ENCODE data around the gene MAP3K20. TPM values are rescaled to one million over a fixed set of nuclear protein-coding genes. Genes with fewer than 3 reads are reported as not detected.

Gene MAP3K20
- total RNA-seq, 2 experiments from 2014 or later = 15.6 to 16.0 TPM

DNA sequence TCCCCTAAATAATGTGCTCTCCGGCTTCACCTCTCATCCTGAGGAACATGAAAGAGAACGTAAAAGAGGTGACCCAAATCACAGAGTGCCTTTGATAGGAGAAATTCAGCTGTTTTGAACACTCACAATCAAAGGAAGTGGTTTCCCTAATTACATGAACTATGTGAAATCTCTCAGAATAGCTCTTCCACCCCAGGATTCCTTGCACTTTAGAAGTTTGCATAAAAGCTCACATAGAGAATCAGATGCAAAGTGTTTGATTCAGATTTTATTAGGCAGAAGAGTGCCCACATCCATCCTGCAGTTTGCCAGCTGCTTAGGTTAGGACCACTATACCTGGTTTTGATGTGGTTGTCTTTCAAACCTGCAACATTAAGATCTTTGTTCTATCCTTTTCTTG is 61.0 kb downstream of the MAP3K20 start:
- Mint-ChIP-seq H3K27me3 (ENCODE audit: low read depth) (peaks cover 10% of the 10 kb centered on the region), H3K36me3 (ENCODE audit: low read depth) (peaks cover 21% of the 10 kb centered on the region), H3K27ac (peak overlapping the region; percentile 31), H3K4me3 (peak overlapping the region; percentile 11), H3K4me1 (ENCODE audit: low read depth) (peaks cover 53% of the 10 kb centered on the region), H3K9me3 (ENCODE audit: insufficient read depth) (peaks cover 6% of the 10 kb centered on the region)
- POLR2A ChIA-PET = interaction anchor here (0.6 to 0.7 kb wide), 2 partner anchors 15 to 1185 kb away, joined by 3 read pairs; no protein-coding TSS in a partner anchor
- CTCF ChIA-PET = interaction anchor here (1.4 to 1.7 kb wide), 2 partner anchors 15 to 22 kb away, joined by 3 to 6 read pairs; no protein-coding TSS in a partner anchor
- ATAC-seq (peak; percentile 29), DNase-seq (no peak)

DNA sequence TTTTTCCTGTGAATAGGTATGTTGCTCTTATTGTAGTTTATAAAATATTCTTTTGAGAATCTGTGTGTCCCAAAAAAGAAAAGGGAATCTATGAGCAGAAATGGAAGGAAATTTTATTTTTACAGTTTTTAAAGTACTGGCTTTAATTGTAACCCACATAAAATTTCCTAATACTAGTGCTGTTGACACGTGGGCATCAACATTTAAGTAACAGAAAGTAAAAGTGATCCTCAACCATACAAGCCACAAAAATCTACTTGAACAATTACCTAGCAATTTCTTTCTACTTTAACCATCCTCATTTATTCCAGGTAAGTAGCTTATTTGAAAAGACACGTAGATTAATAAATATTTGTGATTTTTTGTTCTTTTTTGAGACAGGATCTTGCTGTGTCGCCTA is 62.0 kb downstream of the MAP3K20 start:
- POLR2A ChIA-PET = interaction anchor here (1.0 kb wide), 1 partner anchor 14 kb away, joined by 3 read pairs; no protein-coding TSS in a partner anchor
- ATAC-seq (no peak), DNase-seq (no peak)
- Mint-ChIP-seq H3K27ac (no peak overlapping the region), H3K27me3 (ENCODE audit: low read depth) (no peaks in the 10 kb centered on the region), H3K4me1 (ENCODE audit: low read depth) (peaks cover 46% of the 10 kb centered on the region), H3K4me3 (peak overlapping the region; percentile 10), H3K36me3 (ENCODE audit: low read depth) (peaks cover 24% of the 10 kb centered on the region), H3K9me3 (ENCODE audit: insufficient read depth) (peaks cover 9% of the 10 kb centered on the region)
- CTCF ChIA-PET = interaction anchor here (1.4 to 1.9 kb wide), 3 partner anchors 8 to 21 kb away, joined by 3 to 6 read pairs (median 5); no protein-coding TSS in a partner anchor

- peaks cover 38% of the 10 kb centered on the region for H3K4me1 Mint-ChIP-seq (ENCODE audit: low read depth)
- H3K36me3 Mint-ChIP-seq (ENCODE audit: low read depth) = peaks cover 21% of the 10 kb centered on the region
- H3K9me3 Mint-ChIP-seq (ENCODE audit: insufficient read depth) = peaks cover 16% of the 10 kb centered on the region
- POLR2A ChIA-PET = no interaction called here
- no peak overlapping the region for H3K27ac Mint-ChIP-seq
- no peak overlapping the region for H3K4me3 Mint-ChIP-seq
- no peaks in the 10 kb centered on the region for H3K27me3 Mint-ChIP-seq (ENCODE audit: low read depth)
- CTCF ChIA-PET = interaction anchor here (1.9 kb wide), 1 partner anchor 10 kb away, joined by 5 read pairs; no protein-coding TSS in a partner anchor
- DNase-seq (no peak), ATAC-seq (no peak)
Measured at GRCh38 chr2:173138962-173139361, 63.3 kb downstream of the MAP3K20 start.

DNA sequence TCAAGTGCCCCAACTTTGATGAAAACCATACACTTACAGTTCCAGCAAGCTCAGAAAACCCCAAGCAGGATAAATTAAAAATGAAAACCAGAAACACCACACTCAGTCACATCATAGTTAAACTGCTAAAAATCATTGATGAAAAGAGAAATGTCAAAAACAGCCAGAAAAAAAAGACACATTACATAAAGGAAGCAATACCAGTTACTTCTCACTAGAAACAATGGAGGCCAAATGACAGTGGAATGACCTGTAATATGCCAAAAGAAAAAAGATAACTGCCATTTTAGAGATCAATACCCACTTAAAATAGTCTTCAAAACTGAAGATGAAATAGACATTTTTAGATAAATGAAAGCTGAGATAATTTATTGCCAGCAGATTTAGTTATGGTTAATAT is 66.0 kb downstream of the MAP3K20 start:
- DNase-seq = no peak
- ATAC-seq = no peak
- peaks cover 16% of the 10 kb centered on the region for H3K9me3 Mint-ChIP-seq (ENCODE audit: insufficient read depth)
- peaks cover 17% of the 10 kb centered on the region for H3K36me3 Mint-ChIP-seq (ENCODE audit: low read depth)
- POLR2A ChIA-PET = interaction anchor here (0.6 kb wide), 2 partner anchors 44 to 275 kb away, joined by 3 read pairs; no protein-coding TSS in a partner anchor
- no peak overlapping the region for H3K4me3 Mint-ChIP-seq
- CTCF ChIA-PET = interaction anchor here (0.7 to 1.1 kb wide), 2 partner anchors 10 to 68 kb away, joined by 3 to 4 read pairs; no protein-coding TSS in a partner anchor
- H3K27me3 Mint-ChIP-seq (ENCODE audit: low read depth) = no peaks in the 10 kb centered on the region
- H3K4me1 Mint-ChIP-seq (ENCODE audit: low read depth) = peaks cover 18% of the 10 kb centered on the region
- no peak overlapping the region for H3K27ac Mint-ChIP-seq

DNA sequence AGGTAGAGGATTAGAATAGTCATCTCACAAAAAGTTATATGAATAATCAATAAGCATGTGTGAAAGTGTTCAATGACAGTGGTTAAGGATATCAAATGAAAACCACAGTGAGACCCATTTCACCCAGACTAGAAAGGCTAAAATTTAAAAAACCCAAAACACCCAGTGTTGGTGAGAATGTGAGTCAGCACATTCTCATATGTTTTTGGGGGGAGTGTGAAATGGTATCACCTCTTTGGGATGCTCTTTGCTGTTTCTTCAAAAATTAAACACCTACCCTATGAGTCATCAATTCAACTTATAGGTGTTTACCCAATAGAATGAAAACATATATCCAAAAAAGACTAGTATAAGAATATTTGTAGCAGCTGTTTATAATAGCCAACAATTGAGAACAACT is 69.8 kb downstream of the MAP3K20 start:
- Mint-ChIP-seq H3K27ac (no peak overlapping the region), H3K27me3 (ENCODE audit: low read depth) (no peaks in the 10 kb centered on the region), H3K4me3 (no peak overlapping the region), H3K9me3 (ENCODE audit: insufficient read depth) (peaks cover 16% of the 10 kb centered on the region), H3K36me3 (ENCODE audit: low read depth) (peaks cover 19% of the 10 kb centered on the region), H3K4me1 (ENCODE audit: low read depth) (peaks cover 26% of the 10 kb centered on the region)
- ATAC-seq = no peak
- CTCF ChIA-PET = no interaction called here
- POLR2A ChIA-PET = no interaction called here
- no peak for DNase-seq

DNA sequence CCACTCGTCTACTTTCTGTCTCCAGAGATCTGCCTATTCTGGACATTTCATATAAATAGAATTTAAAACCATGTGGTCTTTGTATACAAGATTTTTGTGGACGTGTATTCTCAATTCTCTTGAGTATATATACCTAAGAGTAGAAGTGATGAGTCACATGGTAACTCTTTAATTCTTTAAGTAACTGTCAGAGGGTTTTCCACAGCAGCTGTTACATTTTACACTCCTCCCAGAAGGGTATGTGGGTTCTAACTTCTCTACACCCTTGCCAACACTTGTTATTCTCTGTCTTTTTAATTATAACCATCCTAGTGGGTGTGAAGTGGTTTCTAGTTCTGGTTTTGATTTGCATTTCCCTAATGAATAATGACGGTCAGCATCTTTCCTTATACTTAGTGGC is 70.9 kb downstream of the MAP3K20 start:
- no peak for ATAC-seq
- peaks cover 11% of the 10 kb centered on the region for H3K36me3 Mint-ChIP-seq (ENCODE audit: low read depth)
- peaks cover 9% of the 10 kb centered on the region for H3K9me3 Mint-ChIP-seq (ENCODE audit: insufficient read depth)
- peaks cover 31% of the 10 kb centered on the region for H3K4me1 Mint-ChIP-seq (ENCODE audit: low read depth)
- CTCF ChIA-PET = no interaction called here
- POLR2A ChIA-PET = no interaction called here
- H3K4me3 Mint-ChIP-seq = no peak overlapping the region
- H3K27ac Mint-ChIP-seq = no peak overlapping the region
- no peaks in the 10 kb centered on the region for H3K27me3 Mint-ChIP-seq (ENCODE audit: low read depth)
- DNase-seq = no peak

GRCh38 chr2:173148520-173148919 is 72.9 kb downstream of the MAP3K20 start:
- CTCF ChIA-PET = no interaction called here
- Mint-ChIP-seq H3K27me3 (ENCODE audit: low read depth) (no peaks in the 10 kb centered on the region), H3K9me3 (ENCODE audit: insufficient read depth) (peaks cover 3% of the 10 kb centered on the region), H3K4me1 (ENCODE audit: low read depth) (peaks cover 38% of the 10 kb centered on the region), H3K4me3 (no peak overlapping the region), H3K36me3 (ENCODE audit: low read depth) (peaks cover 7% of the 10 kb centered on the region), H3K27ac (no peak overlapping the region)
- POLR2A ChIA-PET = no interaction called here
- DNase-seq = no peak
- ATAC-seq = no peak

DNA sequence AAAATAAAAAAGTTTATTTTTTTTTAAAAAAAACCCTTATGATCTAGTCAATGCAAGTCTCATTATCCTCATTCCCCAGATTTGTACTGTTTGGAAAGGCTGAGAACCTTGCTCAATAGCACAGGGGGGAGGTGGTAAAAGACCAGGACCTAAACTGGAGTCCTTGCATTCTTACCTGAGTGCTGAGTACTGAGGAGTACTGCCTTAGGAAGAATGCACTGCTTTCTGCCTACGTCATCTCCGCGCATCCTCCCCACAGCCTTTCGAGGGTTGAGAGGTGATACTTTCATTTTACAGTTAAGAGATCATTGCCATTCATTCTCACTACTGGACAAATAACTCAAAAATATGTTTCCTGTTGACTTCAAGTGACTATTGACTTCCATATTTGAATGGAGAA is 73.8 kb downstream of the MAP3K20 start:
- ChIA-PET CTCF (no interaction called here), POLR2A (no interaction called here)
- peak overlapping the region; percentile 9 for H3K4me3 Mint-ChIP-seq
- peak overlapping the region; percentile 75 for H3K27ac Mint-ChIP-seq
- DNase-seq (peak; percentile 76), ATAC-seq (peak; percentile 89)
- peaks cover 38% of the 10 kb centered on the region for H3K4me1 Mint-ChIP-seq (ENCODE audit: low read depth)
- peaks cover 6% of the 10 kb centered on the region for H3K36me3 Mint-ChIP-seq (ENCODE audit: low read depth)
- H3K27me3 Mint-ChIP-seq (ENCODE audit: low read depth) = no peaks in the 10 kb centered on the region
- no peaks in the 10 kb centered on the region for H3K9me3 Mint-ChIP-seq (ENCODE audit: insufficient read depth)

GRCh38 chr2:173150087-173150486 is 74.4 kb downstream of the MAP3K20 start:
- Mint-ChIP-seq H3K27ac (peak overlapping the region; percentile 75), H3K27me3 (ENCODE audit: low read depth) (no peaks in the 10 kb centered on the region), H3K36me3 (ENCODE audit: low read depth) (peaks cover 6% of the 10 kb centered on the region), H3K9me3 (ENCODE audit: insufficient read depth) (no peaks in the 10 kb centered on the region), H3K4me1 (ENCODE audit: low read depth) (peaks cover 37% of the 10 kb centered on the region), H3K4me3 (no peak overlapping the region)
- ChIA-PET CTCF (no interaction called here), POLR2A (no interaction called here)
- no peak for DNase-seq
- no peak for ATAC-seq

DNA sequence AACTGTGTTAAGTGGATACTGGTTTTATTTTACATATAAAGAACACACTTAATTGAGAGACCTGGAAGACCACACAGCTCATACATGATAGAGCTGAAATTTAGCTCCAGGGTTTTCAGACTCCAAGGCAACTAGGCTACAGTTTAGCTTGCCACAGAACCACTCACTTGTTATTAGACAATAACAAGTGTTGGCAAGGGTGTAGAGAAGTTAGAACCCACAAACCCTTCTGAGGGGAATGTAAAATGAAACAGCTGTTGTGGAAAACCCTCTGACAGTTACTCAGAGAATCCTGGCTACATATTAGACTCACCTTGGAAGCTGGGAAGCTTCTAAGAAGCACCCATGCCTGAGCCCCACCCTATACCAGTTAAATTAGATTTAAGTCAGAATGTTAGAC is 75.3 kb downstream of the MAP3K20 start:
- no peak overlapping the region for H3K27ac Mint-ChIP-seq
- ChIA-PET POLR2A (interaction anchor here (0.5 to 1.0 kb wide), 5 partner anchors 14 to 1718 kb away, joined by 3 to 4 read pairs (median 3); no protein-coding TSS in a partner anchor), CTCF (interaction anchor here (0.8 to 1.3 kb wide), 3 partner anchors 9 to 60 kb away, joined by 4 to 6 read pairs (median 4); no protein-coding TSS in a partner anchor)
- no peaks in the 10 kb centered on the region for H3K9me3 Mint-ChIP-seq (ENCODE audit: insufficient read depth)
- peaks cover 34% of the 10 kb centered on the region for H3K4me1 Mint-ChIP-seq (ENCODE audit: low read depth)
- no peak overlapping the region for H3K4me3 Mint-ChIP-seq
- H3K36me3 Mint-ChIP-seq (ENCODE audit: low read depth) = peaks cover 12% of the 10 kb centered on the region
- ATAC-seq (no peak), DNase-seq (no peak)
- H3K27me3 Mint-ChIP-seq (ENCODE audit: low read depth) = no peaks in the 10 kb centered on the region

- no peaks in the 10 kb centered on the region for H3K9me3 Mint-ChIP-seq (ENCODE audit: insufficient read depth)
- no peak overlapping the region for H3K4me3 Mint-ChIP-seq
- no peak overlapping the region for H3K27ac Mint-ChIP-seq
- CTCF ChIA-PET = interaction anchor here (1.3 kb wide), 2 partner anchors 10 to 15 kb away, joined by 4 to 6 read pairs; no protein-coding TSS in a partner anchor
- POLR2A ChIA-PET = interaction anchor here (0.6 to 0.8 kb wide), 3 partner anchors 14 to 19 kb away, joined by 3 read pairs; no protein-coding TSS in a partner anchor
- ATAC-seq (peak; percentile 65), DNase-seq (no peak)
- peaks cover 34% of the 10 kb centered on the region for H3K4me1 Mint-ChIP-seq (ENCODE audit: low read depth)
- no peaks in the 10 kb centered on the region for H3K27me3 Mint-ChIP-seq (ENCODE audit: low read depth)
- peaks cover 16% of the 10 kb centered on the region for H3K36me3 Mint-ChIP-seq (ENCODE audit: low read depth)
Measured at GRCh38 chr2:173151671-173152401, 76.2 kb downstream of the MAP3K20 start.

- no peaks in the 10 kb centered on the region for H3K9me3 Mint-ChIP-seq (ENCODE audit: insufficient read depth)
- ATAC-seq (no peak), DNase-seq (no peak)
- ChIA-PET POLR2A (no interaction called here), CTCF (no interaction called here)
- peaks cover 13% of the 10 kb centered on the region for H3K36me3 Mint-ChIP-seq (ENCODE audit: low read depth)
- peaks cover 31% of the 10 kb centered on the region for H3K4me1 Mint-ChIP-seq (ENCODE audit: low read depth)
- H3K4me3 Mint-ChIP-seq = no peak overlapping the region
- no peaks in the 10 kb centered on the region for H3K27me3 Mint-ChIP-seq (ENCODE audit: low read depth)
- H3K27ac Mint-ChIP-seq = no peak overlapping the region
Measured at GRCh38 chr2:173153301-173153885, 77.7 kb downstream of the MAP3K20 start.

Data from activated CD8-positive, alpha-beta T cell treated with anti-CD3 and anti-CD28 coated beads, Interleukin-2, amount 10 ng/mL, durations not matched to agents 7 days and 5 days (primary cell).